ENCODE results near the gene CPNE4. TPM values are rescaled to one million over a fixed set of nuclear protein-coding genes. Genes with fewer than 3 reads are reported as not detected.

The CPNE4 gene
- total and polyA plus RNA-seq, 2 donors (not counting 3 experiments of a cell fraction or from before 2014, with no cell fraction given), result not detected

GRCh38 chr3:131856171-131856570 is 178.6 kb downstream of the CPNE4 start:
- no peaks in the 10 kb centered on the region for H3K4me1 ChIP-seq (ENCODE audit: control insufficient read depth, extremely low read depth, insufficient read depth, low read length)
- no peak for DNase-seq (ENCODE audit: low read depth, low spot score)
- no peaks in the 10 kb centered on the region for H3K9me1 ChIP-seq (replicated peaks; ENCODE audit: control insufficient read depth, extremely low read depth, insufficient read depth, low read length)
- H3K9me3 ChIP-seq (replicated peaks; ENCODE audit: control insufficient read depth, insufficient read depth, low read length), result no peaks in the 10 kb centered on the region
- FAIRE-seq, result no peak
- no TSS peak for BruUV-seq (replicated peaks)
- H2AFZ ChIP-seq (ENCODE audit: low read depth, low read length), result no peak overlapping the region
- H3K79me2 ChIP-seq (ENCODE audit: control insufficient read depth, insufficient read depth, low read length), result no peaks in the 10 kb centered on the region
- H3K27me3 ChIP-seq (ENCODE audit: control insufficient read depth in 2 of 2, insufficient read depth in 2 of 2, low read length in 2 of 2), result no peaks in the 10 kb centered on the region
- no peaks in the 10 kb centered on the region for H4K20me1 ChIP-seq (replicated peaks; ENCODE audit: control insufficient read depth, extremely low read depth, insufficient read depth, low read length)
- H3K27ac ChIP-seq (ENCODE audit: insufficient read depth, low read depth, low read length), result no peak overlapping the region
- intact Hi-C loops (cut with micrococcal nuclease) (no loop called here), dilution Hi-C loops (cut with MboI; ENCODE audit: extremely low pct_ligation_motif_present, low sequenced_read_pairs) (no loop called here)
- no peak overlapping the region for H3K4me3 ChIP-seq (replicated peaks in 1 of 3; ENCODE audit: insufficient read depth in 1 of 3, low read depth in 1 of 3, low read length in 3 of 3)
- TF ChIP-seq CTCF (IDR thresholded peaks at IDR 0.05; ENCODE audit: extremely low read depth in 1 of 2, insufficient read depth in 1 of 2, low read depth in 1 of 2, low read length in 2 of 2) (no peak), FOS (IDR thresholded peaks at IDR 0.05; ENCODE audit: borderline replicate concordance, insufficient read depth, low read length) (no peak), MYC (IDR thresholded peaks at IDR 0.05; ENCODE audit: low read depth, low read length) (no peak), POLR2A (IDR thresholded peaks at IDR 0.05; ENCODE audit: low read depth, low read length) (no peak)
- POLR2A ChIA-PET, result no interaction called here
- CTCF ChIA-PET, result no interaction called here
- H3K4me2 ChIP-seq (ENCODE audit: insufficient read depth, low read length), result no peak overlapping the region
- no peak overlapping the region for H3K9ac ChIP-seq (replicated peaks; ENCODE audit: extremely low read depth, insufficient read depth, low read length)
- no peaks in the 10 kb centered on the region for H3K36me3 ChIP-seq (ENCODE audit: control insufficient read depth in 2 of 2, extremely low read depth in 1 of 2, insufficient read depth in 2 of 2, low read length in 2 of 2)

- Histone ChIP-seq H3K4me3 (replicated peaks in 1 of 3; ENCODE audit: insufficient read depth in 1 of 3, low read depth in 1 of 3, low read length in 3 of 3) (no peak overlapping the region), H3K27ac (ENCODE audit: insufficient read depth, low read depth, low read length) (no peak overlapping the region), H3K9me3 (replicated peaks; ENCODE audit: control insufficient read depth, insufficient read depth, low read length) (no peaks in the 10 kb centered on the region), H3K79me2 (ENCODE audit: control insufficient read depth, insufficient read depth, low read length) (no peaks in the 10 kb centered on the region), H3K9ac (replicated peaks; ENCODE audit: extremely low read depth, insufficient read depth, low read length) (no peak overlapping the region), H3K4me1 (ENCODE audit: control insufficient read depth, extremely low read depth, insufficient read depth, low read length) (no peaks in the 10 kb centered on the region), H3K9me1 (replicated peaks; ENCODE audit: control insufficient read depth, extremely low read depth, insufficient read depth, low read length) (no peaks in the 10 kb centered on the region), H3K27me3 (ENCODE audit: control insufficient read depth in 2 of 2, insufficient read depth in 2 of 2, low read length in 2 of 2) (no peaks in the 10 kb centered on the region), H3K4me2 (ENCODE audit: insufficient read depth, low read length) (no peak overlapping the region), H3K36me3 (ENCODE audit: control insufficient read depth in 2 of 2, extremely low read depth in 1 of 2, insufficient read depth in 2 of 2, low read length in 2 of 2) (no peaks in the 10 kb centered on the region), H2AFZ (ENCODE audit: low read depth, low read length) (no peak overlapping the region), H4K20me1 (replicated peaks; ENCODE audit: control insufficient read depth, extremely low read depth, insufficient read depth, low read length) (no peaks in the 10 kb centered on the region)
- no TSS peak for BruUV-seq (replicated peaks)
- DNase-seq (ENCODE audit: low read depth, low spot score), result no peak
- no peak for FAIRE-seq
- intact Hi-C loops (cut with micrococcal nuclease) (no loop called here), dilution Hi-C loops (cut with MboI; ENCODE audit: extremely low pct_ligation_motif_present, low sequenced_read_pairs) (no loop called here)
- ChIA-PET POLR2A (no interaction called here), CTCF (no interaction called here)
- TF ChIP-seq GATA2 (IDR thresholded peaks at IDR 0.05; ENCODE audit: insufficient read depth, insufficient read length, low read depth, low read length) (no peak), POLR2A (IDR thresholded peaks at IDR 0.05; ENCODE audit: low read depth, low read length) (no peak), MAX (IDR thresholded peaks at IDR 0.05; ENCODE audit: insufficient read depth, insufficient read length) (no peak)
Measured at GRCh38 chr3:131850223-131850622, 184.6 kb downstream of the CPNE4 start.

All from endothelial cell of umbilical vein (primary cell).